LHCN-M2 (cell line): ENCODE data around the gene SNN. TPM values are rescaled to one million over a fixed set of nuclear protein-coding genes. Genes with fewer than 3 reads are reported as not detected.
A peak's percentile ranks its signal among the peaks of the same experiment; 100 is the strongest.

Experiments
- DNase-seq: peaks from one replicate; pipeline ENCODE4 v3.0.0-alpha.2; 2012; ENCODE audit warnings: low read depth
- total RNA-seq: library from RNA; depleted of rRNA; stranded (reverse); fragments of >200 nt; gene quantifications from 2 replicates; pipeline ENCODE4 v1.2.3, GENCODE V29; 2014

The SNN gene
- total RNA-seq, 1 experiment from 2014 or later, result 12.4 TPM

DNA sequence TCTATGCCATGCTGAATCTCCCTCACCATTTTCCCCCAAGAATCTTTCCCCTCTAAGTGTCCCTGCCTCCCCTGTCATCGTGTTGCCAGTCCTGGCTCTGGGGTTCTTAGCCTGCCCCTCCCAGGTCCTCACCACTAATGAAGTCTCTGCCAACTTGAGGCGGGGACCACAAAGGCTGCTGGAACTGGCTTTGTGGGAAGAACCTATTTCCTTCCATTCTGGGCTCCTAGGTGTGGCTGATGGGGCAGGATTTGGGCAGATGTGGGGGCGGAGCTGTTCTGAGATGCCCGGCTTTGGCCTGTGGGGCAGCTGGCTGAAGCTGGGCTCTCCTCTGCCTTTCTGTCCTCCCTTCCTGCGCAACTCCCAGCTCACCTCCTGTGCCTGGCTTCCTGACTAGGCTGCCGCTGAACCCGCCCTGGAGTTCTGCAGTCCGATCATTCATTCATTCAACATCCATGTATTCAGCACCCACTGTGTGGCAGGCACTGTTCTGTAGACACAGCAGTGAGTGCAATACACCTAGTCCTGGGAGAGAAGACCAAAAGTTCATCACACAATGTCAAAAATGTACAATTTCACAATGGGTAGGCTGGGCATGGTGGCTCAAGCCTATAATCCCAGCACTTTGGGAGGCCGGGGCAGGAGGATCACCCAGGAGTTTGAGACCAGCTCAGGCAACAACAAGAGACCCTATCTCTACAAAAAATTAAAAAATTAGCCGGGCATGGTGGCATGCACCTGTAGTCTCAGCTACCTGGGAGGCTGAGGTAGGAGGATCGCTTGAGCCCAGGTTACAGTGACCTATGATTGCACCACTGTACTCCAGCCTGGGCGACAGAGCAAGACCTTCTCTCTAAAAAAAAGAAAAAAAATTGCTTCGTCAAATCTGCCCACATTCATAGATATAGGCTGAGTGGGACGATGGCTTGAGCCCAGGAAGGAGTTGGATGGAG lies 1.9 kb upstream of the SNN start:
- no peak for DNase-seq

DNA sequence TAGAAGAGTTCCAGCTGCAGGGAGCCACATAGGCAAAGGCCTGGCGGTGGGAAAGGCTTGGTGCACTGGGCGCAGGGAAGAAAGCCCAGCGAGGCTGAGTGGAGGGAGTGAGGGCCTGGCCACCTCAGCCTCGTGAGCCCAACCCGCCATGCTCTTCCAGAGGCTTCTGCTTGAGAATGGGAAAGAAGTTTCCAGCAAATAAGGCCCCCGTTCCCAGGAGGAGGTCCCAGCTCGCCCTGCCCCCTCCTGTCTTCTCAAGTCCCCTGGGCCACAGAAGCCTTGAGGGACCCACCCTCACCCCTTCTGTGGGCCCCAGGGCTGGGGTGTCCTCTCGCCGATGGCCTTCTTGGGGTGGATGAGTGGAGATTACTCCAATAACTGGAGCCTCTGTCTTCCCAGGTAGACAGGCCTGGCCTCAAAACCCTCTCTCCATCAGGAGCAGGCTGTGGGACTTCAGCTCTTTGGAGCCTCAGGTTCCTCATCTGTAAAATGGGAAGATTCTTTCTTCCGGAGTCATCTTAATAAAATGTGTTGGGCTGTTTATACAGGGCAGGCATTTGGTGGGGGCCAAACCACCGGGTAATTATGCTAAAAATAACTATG lies 933 bp upstream of the SNN start:
- no peak for DNase-seq

DNA sequence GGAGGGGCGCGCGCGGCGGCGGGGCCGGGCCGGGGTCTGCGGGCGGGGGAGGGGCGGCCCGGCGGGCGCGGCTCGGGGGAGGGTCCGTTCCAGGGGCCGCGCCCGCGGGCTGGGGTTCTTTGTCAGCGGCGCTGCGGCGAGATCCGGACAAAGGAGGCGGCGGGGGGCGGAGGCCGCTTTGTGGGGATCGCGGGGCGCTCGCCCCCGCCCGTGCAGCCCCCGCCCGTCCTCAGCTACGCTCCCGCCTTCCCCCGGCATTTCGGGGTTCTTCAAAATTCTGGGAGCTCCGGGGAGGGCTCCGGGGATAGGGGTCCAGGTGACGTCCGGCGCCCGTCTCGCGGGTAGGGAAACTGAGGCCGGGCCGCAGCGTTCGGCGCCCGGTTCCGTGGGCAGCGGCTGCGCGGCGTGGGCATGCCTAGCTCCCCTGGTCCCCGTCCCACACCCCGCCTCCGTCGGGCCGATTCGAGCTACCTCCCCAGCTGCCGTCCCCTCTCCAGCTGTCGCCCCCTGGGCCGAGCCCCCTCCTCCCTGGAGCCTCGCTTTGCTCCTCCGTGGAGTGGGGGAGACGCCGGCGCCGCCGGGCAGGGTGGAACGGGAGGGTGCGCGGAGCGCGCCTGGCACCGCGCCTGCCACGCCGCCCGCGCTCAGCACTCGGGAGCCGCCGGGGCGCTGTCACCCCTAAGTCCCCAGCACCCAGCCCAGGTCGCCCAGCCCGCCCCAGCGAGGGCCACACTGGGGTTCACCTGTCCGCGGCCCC lies 546 bp downstream of the SNN start:
- no peak for DNase-seq

GRCh38 chr16:11669380-11670146 lies 1.3 kb downstream of the SNN start:
- no peak for DNase-seq

- DNase-seq, result no peak
Measured at GRCh38 chr16:11670171-11671131, 2.2 kb downstream of the SNN start.

GRCh38 chr16:11671271-11671670 lies 3.0 kb downstream of the SNN start:
- no peak for DNase-seq

GRCh38 chr16:11671676-11672075 lies 3.4 kb downstream of the SNN start:
- no peak for DNase-seq

- no peak for DNase-seq
Measured at GRCh38 chr16:11672206-11673090, 4.2 kb downstream of the SNN start.

- DNase-seq, result no peak
Measured at GRCh38 chr16:11673091-11674000, 5.1 kb downstream of the SNN start.

GRCh38 chr16:11674001-11674817 lies 6.0 kb downstream of the SNN start:
- no peak for DNase-seq

DNA sequence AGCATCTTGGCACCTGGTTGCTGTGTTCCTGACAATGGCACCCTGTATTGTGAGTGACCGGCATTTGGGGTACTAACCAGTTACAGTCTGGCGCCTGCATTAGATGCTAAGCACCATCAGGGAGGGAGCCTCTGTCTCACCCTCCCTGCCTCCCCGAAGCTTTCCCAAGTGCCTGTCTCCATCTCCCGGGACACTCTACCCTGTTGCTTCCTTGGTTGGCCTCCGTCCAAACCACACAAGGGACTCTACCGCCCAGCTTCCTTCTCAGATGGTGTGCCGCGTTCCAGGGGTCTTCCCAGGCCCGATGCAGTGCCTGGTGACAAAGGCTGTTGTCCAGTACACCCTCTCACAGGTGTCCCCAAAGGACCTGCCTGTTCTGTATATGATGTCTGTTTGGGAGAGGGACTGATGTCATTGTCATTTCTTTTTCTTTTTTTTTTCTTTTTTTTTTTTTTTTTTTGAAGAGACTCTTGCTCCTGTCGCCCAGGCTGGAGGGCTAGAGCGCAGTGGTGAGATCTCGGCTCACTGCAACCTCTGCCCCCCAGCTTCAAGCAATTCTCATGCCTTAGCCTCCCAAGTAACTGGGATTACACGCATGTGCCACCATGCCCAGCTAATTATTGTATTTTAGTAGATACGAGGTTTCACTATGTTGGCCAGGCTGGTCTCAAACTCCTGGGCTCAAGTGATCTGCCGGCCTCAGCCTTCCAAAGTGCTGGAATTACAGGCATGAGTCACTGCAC lies 6.7 kb downstream of the SNN start:
- DNase-seq, result peak; percentile 38

DNA sequence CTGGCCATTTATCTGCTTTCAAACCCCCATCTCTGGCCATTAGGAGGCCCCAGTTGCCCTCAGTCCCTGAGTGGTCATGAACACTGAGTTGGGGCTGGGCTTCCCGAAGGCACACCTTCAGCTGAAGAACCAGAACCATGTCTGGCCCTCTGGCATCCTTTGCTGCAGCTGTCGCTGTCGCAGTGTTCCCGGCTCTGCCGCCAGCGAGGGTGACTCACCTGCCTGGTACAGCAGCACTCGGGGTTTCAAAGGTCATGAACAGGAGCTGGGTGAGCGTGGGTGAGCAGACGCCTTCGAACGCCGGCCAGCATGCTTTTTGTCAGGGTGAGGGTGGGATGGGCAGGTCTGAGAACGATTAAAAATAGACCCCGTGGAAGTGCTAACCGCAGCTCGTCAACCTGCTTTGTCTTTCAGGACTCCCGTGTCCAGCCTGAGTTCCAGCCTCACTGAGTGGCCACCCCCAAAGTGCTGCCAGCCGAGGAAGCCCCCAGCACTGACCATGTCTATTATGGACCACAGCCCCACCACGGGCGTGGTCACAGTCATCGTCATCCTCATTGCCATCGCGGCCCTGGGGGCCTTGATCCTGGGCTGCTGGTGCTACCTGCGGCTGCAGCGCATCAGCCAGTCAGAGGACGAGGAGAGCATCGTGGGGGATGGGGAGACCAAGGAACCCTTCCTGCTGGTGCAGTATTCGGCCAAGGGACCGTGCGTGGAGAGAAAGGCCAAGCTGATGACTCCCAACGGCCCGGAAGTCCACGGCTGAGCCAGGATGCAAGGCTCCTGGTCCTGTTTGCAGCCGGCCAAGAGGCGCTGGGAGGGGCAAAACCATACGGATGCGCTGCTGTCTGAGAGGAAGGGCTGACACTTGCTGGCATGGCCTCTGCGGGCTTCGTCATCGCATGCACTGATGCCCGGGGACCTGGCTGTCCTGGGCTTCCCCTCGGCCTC lies 7.6 kb downstream of the SNN start:
- peak; percentile 85 for DNase-seq

- DNase-seq, result no peak
Measured at GRCh38 chr16:11676799-11677198, 8.5 kb downstream of the SNN start.

DNA sequence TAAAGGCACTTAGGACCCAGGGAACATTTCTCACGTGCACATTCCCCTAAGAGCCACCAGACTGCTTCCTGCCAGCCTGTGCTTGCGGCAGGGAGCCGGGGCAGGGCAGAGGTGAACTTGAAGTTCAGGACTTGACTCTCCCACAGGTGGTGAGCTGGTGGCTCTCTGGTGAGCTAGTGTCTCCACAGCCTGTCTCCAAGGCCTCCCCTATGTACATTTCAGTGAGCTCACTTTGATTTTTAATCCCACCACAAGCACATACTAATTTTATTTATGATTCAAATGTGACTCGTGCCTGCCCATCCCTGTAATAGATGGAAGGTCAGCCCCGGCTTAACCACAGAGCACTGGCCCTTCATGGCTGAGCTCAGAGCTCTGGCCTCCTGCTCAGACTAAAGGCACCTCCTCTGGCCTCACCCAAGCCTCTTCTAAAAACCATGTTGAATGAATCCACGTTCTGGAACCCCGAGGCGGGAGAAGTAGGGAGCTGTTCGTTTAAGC lies 9.2 kb downstream of the SNN start:
- peak; percentile 49 for DNase-seq
